Measurements from ENCODE around the gene JPH3. TPM values are rescaled to one million over a fixed set of nuclear protein-coding genes. Genes with fewer than 3 reads are reported as not detected.

Gene JPH3
- total RNA-seq: 0.15 TPM in 1 of 2 replicates, not detected in the other

- intact Hi-C loops (cut with micrococcal nuclease): no loop called here
- Mint-ChIP-seq H3K9me3 (no peaks in the 10 kb centered on the region), H3K36me3 (ENCODE audit: low read depth) (no peaks in the 10 kb centered on the region)
These were observed at the start of gene JPH3 for GRCh38 chr16:87602001-87602775. JPH3 (plus strand) TSS chr16:87602508; CDS start chr16:87603147, 639 bp downstream.

GRCh38 chr16:87552772-87553573 lies 49.3 kb upstream of the JPH3 start:
- H3K27ac Mint-ChIP-seq: no peak overlapping the region

More at GRCh38 chr16:87602001-87602775, at the start of gene JPH3:
- DNase-seq (ENCODE audit: low spot score): no peak
- Mint-ChIP-seq H3K27ac (no peak within 1 kb of the TSS), H3K27me3 (ENCODE audit: insufficient read depth) (peaks cover 50% of the 10 kb centered on the region), H3K4me3 (peak within 1 kb of the TSS; percentile 37), H3K4me1 (ENCODE audit: low read depth) (no peaks in the 10 kb centered on the region)

DNA sequence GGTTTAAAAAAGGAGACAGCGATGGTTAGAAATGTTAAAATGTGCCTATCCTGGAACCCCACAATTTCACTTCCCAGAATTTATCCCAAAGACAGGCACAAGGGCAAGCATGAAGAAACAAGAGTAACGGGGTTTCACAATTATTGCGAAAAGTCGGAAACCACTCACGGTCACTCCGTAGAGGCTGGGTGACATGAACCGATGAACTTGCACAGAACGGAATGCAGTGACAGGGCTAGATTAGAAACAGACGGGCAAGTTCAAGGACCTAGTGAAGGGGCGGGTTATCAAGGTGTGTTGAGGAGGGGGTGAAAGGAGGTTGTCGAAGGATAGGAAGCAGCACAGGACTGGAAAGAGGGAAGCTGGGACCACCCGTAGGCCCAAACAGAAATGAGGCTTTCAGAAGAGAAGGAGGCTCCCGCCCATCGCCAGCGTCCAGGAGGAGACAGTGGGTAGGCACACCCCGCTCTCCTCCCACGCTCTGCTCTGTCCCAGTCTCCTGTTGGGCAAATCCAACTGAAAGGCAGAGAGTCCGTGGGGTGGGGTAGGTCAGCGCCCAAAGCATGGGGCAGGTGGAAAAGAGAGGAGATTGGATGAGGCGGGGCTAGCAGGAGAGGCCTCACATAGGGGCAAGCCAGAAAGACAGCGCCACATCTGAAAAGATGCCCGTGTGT lies 47.4 kb upstream of the JPH3 start:
- Mint-ChIP-seq H3K27ac (no peak overlapping the region), H3K27me3 (ENCODE audit: insufficient read depth) (peaks cover 5% of the 10 kb centered on the region), H3K4me1 (ENCODE audit: low read depth) (no peaks in the 10 kb centered on the region), H3K4me3 (no peak overlapping the region), H3K9me3 (no peaks in the 10 kb centered on the region), H3K36me3 (ENCODE audit: low read depth) (no peaks in the 10 kb centered on the region)
- intact Hi-C loops (cut with micrococcal nuclease): no loop called here
- no peak for DNase-seq (ENCODE audit: low spot score)

More at GRCh38 chr16:87552772-87553573, 49.3 kb upstream of the JPH3 start:
- Mint-ChIP-seq H3K27me3 (ENCODE audit: insufficient read depth) (peaks cover 2% of the 10 kb centered on the region), H3K36me3 (ENCODE audit: low read depth) (no peaks in the 10 kb centered on the region), H3K4me1 (ENCODE audit: low read depth) (no peaks in the 10 kb centered on the region), H3K4me3 (no peak overlapping the region), H3K9me3 (no peaks in the 10 kb centered on the region)
- DNase-seq (ENCODE audit: low spot score): no peak
- intact Hi-C loops (cut with micrococcal nuclease): no loop called here

DNA sequence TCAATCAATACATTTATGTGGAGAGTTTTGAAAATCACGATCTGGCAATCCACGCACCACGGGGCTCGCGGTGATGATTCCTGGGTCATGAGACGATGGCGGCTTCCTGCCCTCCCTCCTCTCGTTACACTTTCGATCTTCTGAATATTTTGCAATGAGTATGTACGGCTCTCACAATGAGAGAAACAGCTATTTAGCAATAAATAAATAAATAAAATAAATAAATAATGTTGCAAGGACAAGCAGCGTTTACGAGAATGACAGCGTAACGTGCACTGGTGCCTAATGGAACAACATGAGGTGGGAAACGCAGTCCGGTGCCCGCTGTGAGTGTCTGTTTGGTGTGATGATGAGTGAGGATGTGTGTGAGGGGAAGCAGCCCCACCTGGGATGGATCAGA lies 46.7 kb upstream of the JPH3 start:
- no peak overlapping the region for H3K4me3 Mint-ChIP-seq
- no peaks in the 10 kb centered on the region for H3K4me1 Mint-ChIP-seq (ENCODE audit: low read depth)
- H3K27me3 Mint-ChIP-seq (ENCODE audit: insufficient read depth): peaks cover 5% of the 10 kb centered on the region
- no peak overlapping the region for H3K27ac Mint-ChIP-seq
- H3K36me3 Mint-ChIP-seq (ENCODE audit: low read depth): no peaks in the 10 kb centered on the region
- intact Hi-C loops (cut with micrococcal nuclease): no loop called here
- no peak for DNase-seq (ENCODE audit: low spot score)
- no peaks in the 10 kb centered on the region for H3K9me3 Mint-ChIP-seq

DNA sequence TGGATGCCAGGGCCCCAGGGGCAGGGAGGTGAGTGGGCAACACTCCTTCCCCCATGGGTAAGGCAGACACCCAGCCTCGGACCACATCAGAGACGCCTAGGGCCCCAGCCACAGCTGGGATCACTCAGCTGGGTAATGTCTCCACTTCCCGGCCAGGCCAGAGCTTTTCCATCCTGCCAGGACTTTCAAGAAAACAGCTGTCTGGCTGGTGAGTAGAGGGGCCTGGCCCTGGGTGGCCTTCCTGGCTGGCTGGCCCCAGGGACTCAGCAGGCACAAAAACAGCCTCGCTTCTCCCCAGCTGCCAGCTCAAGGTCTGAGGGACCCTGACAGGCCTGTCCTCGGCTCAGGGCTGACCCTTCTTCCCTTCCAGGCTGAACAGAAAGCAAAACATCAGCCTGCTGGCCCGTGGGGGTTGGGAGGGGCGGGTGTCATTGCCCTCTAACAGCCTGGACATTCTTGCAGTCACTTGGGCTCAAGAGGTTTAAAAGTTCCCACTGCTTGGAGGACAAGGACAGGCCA lies 45.3 kb upstream of the JPH3 start:
- peaks cover 5% of the 10 kb centered on the region for H3K27me3 Mint-ChIP-seq (ENCODE audit: insufficient read depth)
- no peak overlapping the region for H3K4me3 Mint-ChIP-seq
- no peaks in the 10 kb centered on the region for H3K9me3 Mint-ChIP-seq
- H3K4me1 Mint-ChIP-seq (ENCODE audit: low read depth): no peaks in the 10 kb centered on the region
- no peak overlapping the region for H3K27ac Mint-ChIP-seq
- intact Hi-C loops (cut with micrococcal nuclease): no loop called here
- DNase-seq (ENCODE audit: low spot score): no peak
- no peaks in the 10 kb centered on the region for H3K36me3 Mint-ChIP-seq (ENCODE audit: low read depth)

DNA sequence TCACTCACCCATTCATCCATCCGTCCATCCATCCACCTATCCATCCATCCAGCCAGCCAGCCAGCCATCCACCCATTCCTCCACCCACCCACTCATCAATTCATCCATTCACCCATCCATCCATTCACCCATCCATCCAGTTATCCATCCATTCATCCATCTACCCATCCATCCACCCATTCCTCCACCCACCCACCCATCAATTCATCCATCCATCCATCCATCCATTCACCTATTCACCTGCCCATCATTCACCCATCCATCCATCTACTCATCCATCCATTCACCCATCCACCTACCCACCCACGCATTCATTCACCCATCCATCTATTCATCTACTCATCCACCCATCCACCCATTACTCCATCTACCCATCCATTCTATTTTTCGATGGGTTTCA lies 43.6 kb upstream of the JPH3 start:
- Mint-ChIP-seq H3K27me3 (ENCODE audit: insufficient read depth) (peaks cover 5% of the 10 kb centered on the region), H3K36me3 (ENCODE audit: low read depth) (no peaks in the 10 kb centered on the region), H3K4me1 (ENCODE audit: low read depth) (no peaks in the 10 kb centered on the region), H3K9me3 (peaks cover 3% of the 10 kb centered on the region), H3K27ac (no peak overlapping the region), H3K4me3 (no peak overlapping the region)
- DNase-seq (ENCODE audit: low spot score): no peak
- intact Hi-C loops (cut with micrococcal nuclease): no loop called here

- Mint-ChIP-seq H3K36me3 (ENCODE audit: low read depth) (no peaks in the 10 kb centered on the region), H3K27me3 (ENCODE audit: insufficient read depth) (peaks cover 5% of the 10 kb centered on the region), H3K9me3 (peaks cover 10% of the 10 kb centered on the region), H3K4me3 (no peak overlapping the region), H3K4me1 (ENCODE audit: low read depth) (no peaks in the 10 kb centered on the region), H3K27ac (no peak overlapping the region)
- intact Hi-C loops (cut with micrococcal nuclease): no loop called here
- DNase-seq (ENCODE audit: low spot score): no peak
These were observed 42.4 kb upstream of the JPH3 start for GRCh38 chr16:87559945-87560344.

DNA sequence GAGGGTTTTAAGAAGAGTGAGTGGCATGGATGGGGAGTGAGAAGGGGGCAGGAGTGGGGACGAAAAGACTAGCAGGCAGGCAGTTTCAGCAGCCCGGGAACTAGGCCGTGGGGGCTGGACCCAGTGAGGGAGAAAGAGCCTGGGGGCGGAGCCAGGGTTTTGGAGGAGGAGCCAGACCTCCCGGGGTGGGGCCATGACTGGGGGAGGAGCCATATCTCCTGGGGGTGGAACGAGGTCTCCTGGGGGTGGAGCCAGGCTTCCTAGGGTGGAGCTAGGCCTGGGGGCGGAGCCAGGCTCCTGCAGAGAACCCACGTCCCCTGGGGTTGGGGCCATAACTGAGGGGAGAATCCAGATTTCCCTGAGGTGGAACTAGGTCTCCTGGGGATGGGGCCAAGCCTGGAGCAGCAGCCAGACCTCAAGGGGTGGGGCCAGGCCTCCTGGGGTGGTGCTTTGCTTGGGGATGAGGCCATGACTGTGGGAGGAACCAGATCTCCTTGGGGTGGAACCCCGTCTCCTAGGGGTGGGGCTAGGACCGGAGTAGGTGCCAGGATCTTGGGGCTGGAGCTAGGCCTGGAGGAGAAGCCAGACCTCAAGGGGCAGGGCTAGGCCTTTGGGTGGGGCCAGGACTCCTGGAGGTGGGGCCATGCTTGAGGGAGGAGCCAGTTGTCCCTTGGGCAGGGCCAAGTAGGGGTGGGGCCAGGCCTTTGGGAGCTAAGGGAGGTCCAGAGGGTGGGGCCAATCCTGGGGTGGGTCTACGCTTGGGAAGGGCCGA lies 41.7 kb upstream of the JPH3 start:
- no peak for DNase-seq (ENCODE audit: low spot score)
- no peak overlapping the region for H3K27ac Mint-ChIP-seq
- H3K36me3 Mint-ChIP-seq (ENCODE audit: low read depth): no peaks in the 10 kb centered on the region
- intact Hi-C loops (cut with micrococcal nuclease): no loop called here
- peaks cover 10% of the 10 kb centered on the region for H3K9me3 Mint-ChIP-seq
- H3K4me1 Mint-ChIP-seq (ENCODE audit: low read depth): no peaks in the 10 kb centered on the region
- peaks cover 5% of the 10 kb centered on the region for H3K27me3 Mint-ChIP-seq (ENCODE audit: insufficient read depth)
- H3K4me3 Mint-ChIP-seq: no peak overlapping the region

DNA sequence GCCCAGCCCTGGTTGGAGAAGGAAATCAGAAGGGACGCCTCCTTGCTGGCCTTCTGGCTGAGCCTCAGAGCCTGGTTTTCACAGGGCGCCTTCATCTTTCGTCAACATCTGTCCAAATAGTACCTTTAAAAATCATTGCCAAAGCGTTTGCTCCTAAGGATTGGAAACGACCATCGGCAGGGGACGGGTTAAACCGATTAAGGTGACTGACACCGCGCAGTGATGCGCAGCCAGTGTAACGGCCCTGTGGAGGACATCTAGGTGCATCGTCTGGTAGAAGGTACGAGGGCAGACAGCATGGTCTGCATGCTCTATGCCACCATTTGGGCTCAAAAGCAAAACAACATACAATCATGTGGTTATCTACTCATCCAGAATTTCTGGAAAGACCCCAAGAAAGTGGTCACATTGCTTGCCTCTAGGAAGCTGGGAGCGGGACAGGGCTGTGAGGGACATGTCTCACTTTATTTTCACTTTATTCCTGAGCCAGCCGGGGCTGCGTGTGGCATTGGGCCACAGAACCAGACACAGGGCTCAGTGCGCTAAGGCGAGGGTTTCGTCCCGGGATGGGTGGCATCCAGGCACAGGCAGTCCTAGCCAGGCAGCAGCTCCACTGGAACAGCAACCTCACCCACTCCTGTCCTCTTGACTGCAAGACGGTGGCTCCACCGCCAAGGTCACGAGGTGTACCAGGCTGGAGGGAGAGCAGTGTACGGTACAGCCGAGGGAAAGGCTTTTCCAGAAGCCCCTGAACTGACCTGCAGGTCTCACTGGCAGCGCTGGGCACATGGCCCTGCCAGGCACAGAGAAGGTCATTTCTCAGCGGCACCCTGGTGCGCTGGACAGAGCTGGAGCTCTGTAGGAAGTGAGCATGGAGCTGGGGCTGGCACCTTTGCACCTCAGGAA lies 40.9 kb upstream of the JPH3 start:
- Mint-ChIP-seq H3K27ac (no peak overlapping the region), H3K4me3 (no peak overlapping the region), H3K4me1 (ENCODE audit: low read depth) (no peaks in the 10 kb centered on the region), H3K9me3 (peaks cover 10% of the 10 kb centered on the region), H3K27me3 (ENCODE audit: insufficient read depth) (peaks cover 5% of the 10 kb centered on the region), H3K36me3 (ENCODE audit: low read depth) (no peaks in the 10 kb centered on the region)
- no peak for DNase-seq (ENCODE audit: low spot score)
- intact Hi-C loops (cut with micrococcal nuclease): no loop called here

DNA sequence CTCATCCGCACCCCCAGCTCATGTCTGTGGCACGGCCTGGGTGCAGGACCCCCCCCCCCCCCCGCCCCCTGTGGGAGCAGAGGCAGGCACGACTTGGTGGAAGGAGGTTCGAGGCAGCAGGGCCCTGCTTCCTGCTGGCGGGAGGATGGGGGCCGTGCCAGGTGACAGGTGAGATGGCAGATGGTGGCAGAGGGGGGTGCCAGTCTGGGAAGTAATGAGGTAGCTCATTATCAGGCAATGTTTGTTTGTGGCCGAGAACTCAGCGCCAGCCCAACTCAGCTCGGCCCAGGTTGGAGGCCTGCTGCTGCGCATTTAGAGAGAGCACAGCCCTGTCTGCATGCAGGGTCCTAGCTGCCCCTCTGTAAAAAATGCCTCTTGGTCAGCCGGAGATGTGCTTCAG lies 40.1 kb upstream of the JPH3 start:
- Mint-ChIP-seq H3K36me3 (ENCODE audit: low read depth) (no peaks in the 10 kb centered on the region), H3K27ac (no peak overlapping the region)

GRCh38 chr16:87563022-87563421 lies 39.3 kb upstream of the JPH3 start:
- no peaks in the 10 kb centered on the region for H3K36me3 Mint-ChIP-seq (ENCODE audit: low read depth)
- H3K27me3 Mint-ChIP-seq (ENCODE audit: insufficient read depth): peaks cover 5% of the 10 kb centered on the region
- H3K9me3 Mint-ChIP-seq: peaks cover 10% of the 10 kb centered on the region
- no peak overlapping the region for H3K4me3 Mint-ChIP-seq
- intact Hi-C loops (cut with micrococcal nuclease): no loop called here
- no peaks in the 10 kb centered on the region for H3K4me1 Mint-ChIP-seq (ENCODE audit: low read depth)
- no peak for DNase-seq (ENCODE audit: low spot score)
- H3K27ac Mint-ChIP-seq: no peak overlapping the region

More for the DNA sequence above, 40.1 kb upstream of the JPH3 start:
- Mint-ChIP-seq H3K9me3 (peaks cover 10% of the 10 kb centered on the region), H3K4me3 (no peak overlapping the region), H3K4me1 (ENCODE audit: low read depth) (no peaks in the 10 kb centered on the region), H3K27me3 (ENCODE audit: insufficient read depth) (peaks cover 5% of the 10 kb centered on the region)
- intact Hi-C loops (cut with micrococcal nuclease): no loop called here
- DNase-seq (ENCODE audit: low spot score): no peak

All from activated T-helper 1 cell treated with anti-CD3 and anti-CD28 coated beads, Interleukin-12 subunit alpha, Interleukin-12 subunit beta, Interleukin-2, Interleukin-4 antibody, amounts not matched to agents 30 ng/mL and 10 ng/mL and 1 ng/mL, durations not matched to agents 14 hours and 24 hours and 36 hours (primary cell).